ACHN (cell line): ENCODE data around the gene KIF21B.

ENCODE experiments used
- DNase-seq: peaks from one replicate; pipeline ENCODE4 v3.0.0-alpha.2; 2015
- in situ Hi-C: cut with HindIII; loops from 2 replicates; pipeline ENCODE4 v1.10.0; 2017; ENCODE audit warnings: low sequenced_read_pairs, low pct_ligation_motif_present, low pct_unique_long_range_greater_than_20kb

KIF21B gene

GRCh38 chr1:201049248-201049831 is 25.8 kb upstream of the KIF21B start:
- no peak for DNase-seq
- in situ Hi-C loops, result no loop called here

- DNase-seq, result no peak
- in situ Hi-C loops, result no loop called here
Observed at GRCh38 chr1:201048521-201048920, 25.0 kb upstream of the KIF21B start.

GRCh38 chr1:201044119-201044518 is 20.6 kb upstream of the KIF21B start:
- DNase-seq, result no peak
- in situ Hi-C loops, result no loop called here

DNA sequence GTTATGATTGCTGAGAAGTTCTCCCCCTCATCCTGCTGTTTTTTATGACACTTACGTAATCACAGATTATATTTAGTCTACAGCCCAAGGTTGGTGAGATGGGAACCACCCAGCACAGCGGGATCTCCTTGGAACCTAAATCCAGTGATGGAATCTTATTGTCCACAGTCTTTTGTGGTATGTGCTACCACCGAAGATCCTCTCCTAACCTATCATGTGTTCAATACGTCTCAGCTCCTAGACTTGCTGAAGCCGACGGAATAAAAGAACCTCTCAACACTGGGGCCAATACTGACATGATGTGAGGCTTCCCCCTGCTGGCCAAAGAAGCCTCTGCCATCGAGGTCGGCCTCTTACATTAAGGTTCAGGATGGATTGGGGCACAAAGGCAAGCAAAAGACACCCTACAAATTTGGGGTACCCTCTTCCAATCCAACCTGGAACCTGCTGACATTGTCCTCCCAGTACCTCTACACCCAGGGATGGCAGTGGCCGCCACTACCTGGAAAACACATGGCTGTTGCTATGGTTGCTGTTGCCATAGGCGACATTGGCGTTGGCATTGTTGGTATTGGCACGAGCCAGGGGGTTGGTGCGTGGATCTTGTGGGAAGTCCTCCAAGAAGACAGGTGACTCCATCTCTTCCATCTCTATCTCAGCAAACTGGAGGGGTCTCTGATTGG is 19.4 kb upstream of the KIF21B start:
- DNase-seq, result peak; percentile 65
- in situ Hi-C loops, result no loop called here

GRCh38 chr1:201041011-201041410 is 17.5 kb upstream of the KIF21B start:
- in situ Hi-C loops, result no loop called here
- DNase-seq, result no peak

DNA sequence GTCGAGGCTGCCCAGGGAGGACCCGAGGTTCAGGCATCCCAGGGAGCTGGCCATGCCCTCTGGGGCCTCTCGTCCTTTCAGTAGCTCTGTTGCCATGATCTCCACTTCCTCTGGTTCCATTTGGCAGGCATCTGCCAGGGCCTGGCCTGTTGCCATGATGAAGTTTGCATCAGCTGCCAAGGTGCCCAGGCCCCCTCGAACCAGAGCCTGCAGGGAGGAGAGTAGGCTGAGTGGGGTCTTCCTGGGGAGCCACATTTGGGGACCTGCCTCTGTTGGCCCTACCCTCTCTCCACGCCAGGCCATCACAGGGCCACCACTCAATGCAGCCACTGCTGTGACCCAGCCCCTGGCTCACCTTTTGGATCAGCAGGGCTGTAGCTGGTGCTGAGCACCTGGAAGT is 16.4 kb upstream of the KIF21B start:
- in situ Hi-C loops, result no loop called here
- no peak for DNase-seq

DNA sequence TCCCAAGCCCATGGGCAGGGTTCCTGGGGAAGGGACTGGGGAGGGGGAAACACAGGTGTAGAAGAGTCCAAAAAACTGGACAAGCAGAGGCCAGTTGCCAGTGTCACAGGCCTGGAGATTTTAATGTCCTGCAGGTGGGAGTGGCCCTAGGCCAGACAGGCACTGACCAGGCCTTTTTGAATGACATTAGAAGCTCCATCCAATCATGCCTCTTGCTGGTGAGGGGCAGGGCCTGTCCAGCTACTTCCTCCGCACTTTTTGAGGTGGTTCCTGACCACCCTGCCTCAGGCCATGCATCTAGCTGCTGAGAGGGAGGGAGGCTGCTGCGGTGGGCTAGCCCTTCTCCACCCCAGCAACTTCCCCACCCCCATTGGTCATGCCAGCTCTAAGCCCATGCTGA is 15.9 kb upstream of the KIF21B start:
- no peak for DNase-seq
- in situ Hi-C loops, result no loop called here

GRCh38 chr1:201038186-201038876 is 14.8 kb upstream of the KIF21B start:
- in situ Hi-C loops, result no loop called here
- no peak for DNase-seq

DNA sequence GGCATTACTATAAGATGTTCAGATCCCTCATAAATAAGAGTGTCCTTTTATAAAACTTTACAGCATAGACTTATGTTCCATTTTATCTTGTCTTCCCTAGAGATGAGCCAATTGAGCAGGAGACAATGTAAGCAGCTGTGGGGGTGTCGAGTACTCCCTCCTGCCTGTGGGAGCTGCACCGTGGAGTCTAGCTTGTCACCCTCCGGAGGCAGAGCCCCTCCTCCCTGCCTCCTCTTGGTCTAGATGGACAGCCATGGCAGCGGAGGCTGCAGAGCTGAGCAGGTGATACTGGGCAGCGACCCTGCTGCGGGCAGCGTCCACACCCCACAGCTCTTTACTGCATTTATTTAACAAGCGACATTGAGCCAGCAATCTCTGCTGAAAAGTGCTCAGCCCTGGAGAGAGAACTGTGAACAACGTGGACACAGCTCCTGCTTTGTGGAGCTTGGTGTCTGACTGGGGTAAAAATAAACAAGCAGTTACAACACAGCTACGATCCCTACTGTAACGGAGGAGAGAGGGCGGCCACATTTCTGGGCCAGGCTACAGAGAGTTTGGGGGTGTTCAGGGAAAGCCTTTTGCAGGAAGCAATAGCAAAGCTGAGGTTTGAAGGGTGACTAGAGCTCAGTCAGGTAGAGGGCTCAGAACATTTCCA is 12.8 kb upstream of the KIF21B start:
- no peak for DNase-seq
- in situ Hi-C loops, result no loop called here

DNA sequence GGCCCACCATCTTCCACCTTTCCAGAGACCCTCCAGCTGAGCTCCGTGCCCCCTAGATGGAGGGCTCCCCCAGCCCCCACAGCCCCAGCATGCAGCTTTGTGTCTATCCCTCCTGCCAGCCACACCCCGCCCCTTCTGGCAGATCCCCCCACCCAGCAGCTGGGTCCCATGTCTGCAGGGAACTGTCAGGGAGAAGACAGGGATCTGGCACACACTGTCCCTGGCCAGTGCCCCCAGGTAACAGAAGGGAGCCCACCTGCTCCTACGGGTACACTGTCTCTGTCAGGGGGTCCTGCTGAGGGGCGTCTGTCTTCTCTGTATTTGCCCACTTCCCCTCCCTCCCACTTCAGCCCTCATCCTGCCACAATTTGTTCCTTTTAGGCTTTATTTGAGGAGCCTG is 11.2 kb upstream of the KIF21B start:
- in situ Hi-C loops, result no loop called here
- no peak for DNase-seq

GRCh38 chr1:201032408-201032807 is 8.9 kb upstream of the KIF21B start:
- in situ Hi-C loops, result no loop called here
- DNase-seq, result no peak

GRCh38 chr1:201028461-201028889 is 5.0 kb upstream of the KIF21B start:
- in situ Hi-C loops, result no loop called here
- DNase-seq, result no peak

GRCh38 chr1:201026836-201027235 is 3.3 kb upstream of the KIF21B start:
- no peak for DNase-seq
- in situ Hi-C loops, result no loop called here

DNA sequence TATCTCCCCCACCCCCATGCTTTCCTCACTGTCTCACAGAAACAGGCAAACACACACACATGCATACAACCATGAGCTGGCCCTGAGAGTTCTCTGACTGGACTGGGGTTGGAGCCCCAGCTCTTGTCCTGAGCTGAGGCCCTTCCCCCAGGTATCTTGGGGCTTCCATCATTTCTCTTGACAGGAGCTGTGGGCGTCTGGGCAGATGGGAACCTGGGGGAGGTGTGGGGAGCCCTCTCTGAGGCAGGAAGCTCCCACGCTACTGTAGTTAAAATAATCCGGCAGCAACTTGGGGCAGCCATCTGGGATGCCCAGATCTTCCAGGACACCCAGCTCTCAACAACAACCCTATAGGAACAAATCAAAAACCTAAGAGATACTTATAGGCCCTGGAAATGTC is 2.7 kb upstream of the KIF21B start:
- no peak for DNase-seq
- in situ Hi-C loops, result no loop called here

- in situ Hi-C loops, result no loop called here
- peak; percentile 41 for DNase-seq
Observed at GRCh38 chr1:201025571-201026002, 2.1 kb upstream of the KIF21B start.

DNA sequence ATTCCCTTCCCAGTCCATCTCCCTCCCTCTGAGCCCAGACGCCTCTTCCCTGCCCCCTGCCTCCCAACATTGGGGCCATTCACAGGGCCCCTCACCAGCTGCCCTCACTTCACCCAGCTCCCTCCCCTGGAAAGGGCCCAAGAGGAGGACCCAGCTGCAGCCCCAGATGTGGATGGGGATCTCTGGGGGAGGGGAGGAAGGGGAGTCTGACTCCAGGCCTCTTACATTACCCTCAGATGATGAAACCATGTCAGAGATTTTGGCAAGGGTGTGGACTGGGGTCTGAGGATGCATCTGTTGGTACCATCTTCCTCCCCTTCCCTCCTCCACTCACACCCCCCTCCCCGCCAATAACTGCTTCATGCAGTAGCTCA is 1.1 kb upstream of the KIF21B start:
- in situ Hi-C loops, result no loop called here
- DNase-seq, result no peak

DNA sequence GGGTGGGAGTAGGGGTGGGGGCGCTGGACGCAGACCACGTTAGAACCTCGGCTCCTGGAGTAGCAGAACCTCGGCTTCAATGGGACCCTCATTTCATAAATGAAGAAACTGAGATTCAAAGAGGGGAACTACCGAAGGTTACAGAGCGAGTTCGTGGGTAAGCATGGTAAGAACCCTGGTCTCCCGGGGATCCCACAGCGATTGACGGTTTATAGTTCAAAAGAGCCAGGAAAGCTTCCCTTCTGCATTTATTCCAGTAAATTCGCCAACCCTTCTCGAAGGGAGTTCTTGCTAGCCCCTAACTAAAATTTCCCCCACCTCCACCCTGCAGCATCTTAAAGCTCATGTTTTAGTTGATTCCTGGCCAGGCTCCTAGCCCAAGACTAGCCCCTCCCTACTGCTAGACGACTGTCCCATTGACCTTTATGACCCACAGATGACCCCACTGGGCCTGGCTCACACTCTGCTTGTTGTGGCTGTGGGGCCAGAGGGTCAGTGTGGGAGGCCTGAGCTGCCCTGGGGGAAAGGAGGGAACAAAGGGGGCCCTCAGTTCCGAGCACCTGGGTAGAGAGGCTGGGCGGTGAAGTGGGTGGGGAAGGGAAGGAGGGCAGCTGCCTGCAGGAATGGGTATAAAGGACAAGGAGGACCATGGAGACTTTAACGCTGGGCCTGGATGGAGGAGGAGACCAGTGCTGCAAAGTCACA is 558 bp upstream of the KIF21B start:
- DNase-seq, result no peak
- in situ Hi-C loops, result no loop called here

GRCh38 chr1:201022820-201023516 is 546 bp downstream of the KIF21B start:
- DNase-seq, result no peak
- in situ Hi-C loops, result no loop called here

DNA sequence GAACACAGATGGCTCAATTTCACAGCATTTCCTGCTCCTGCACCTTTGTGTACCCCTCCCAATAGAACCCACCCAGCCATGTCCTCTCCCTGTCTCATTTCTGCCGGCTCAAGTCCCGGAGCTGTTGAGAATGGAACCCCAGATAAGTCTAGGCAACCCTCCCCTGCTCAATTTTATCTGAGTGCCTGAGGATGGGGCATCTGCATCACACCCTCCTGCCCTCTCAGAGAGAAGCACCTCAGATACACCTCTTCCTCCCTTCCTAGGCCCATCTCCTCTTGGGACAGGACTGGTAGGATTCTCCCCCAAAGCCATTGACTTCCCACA is 1.1 kb downstream of the KIF21B start:
- no peak for DNase-seq
- in situ Hi-C loops, result no loop called here
